GM19099 (cell line): ENCODE results near the gene IDUA.
A peak's percentile ranks its signal among the peaks of the same experiment; 100 is the strongest.

Experiments
- POLR2A ChIP-seq: IDR thresholded peaks from 3 replicates; pipeline ENCODE4 v1.6.1; 2011; ENCODE audit warnings: low read depth; ENCODE audit not compliant: insufficient read length; ENCODE audit errors: extremely low read depth

The IDUA gene

DNA sequence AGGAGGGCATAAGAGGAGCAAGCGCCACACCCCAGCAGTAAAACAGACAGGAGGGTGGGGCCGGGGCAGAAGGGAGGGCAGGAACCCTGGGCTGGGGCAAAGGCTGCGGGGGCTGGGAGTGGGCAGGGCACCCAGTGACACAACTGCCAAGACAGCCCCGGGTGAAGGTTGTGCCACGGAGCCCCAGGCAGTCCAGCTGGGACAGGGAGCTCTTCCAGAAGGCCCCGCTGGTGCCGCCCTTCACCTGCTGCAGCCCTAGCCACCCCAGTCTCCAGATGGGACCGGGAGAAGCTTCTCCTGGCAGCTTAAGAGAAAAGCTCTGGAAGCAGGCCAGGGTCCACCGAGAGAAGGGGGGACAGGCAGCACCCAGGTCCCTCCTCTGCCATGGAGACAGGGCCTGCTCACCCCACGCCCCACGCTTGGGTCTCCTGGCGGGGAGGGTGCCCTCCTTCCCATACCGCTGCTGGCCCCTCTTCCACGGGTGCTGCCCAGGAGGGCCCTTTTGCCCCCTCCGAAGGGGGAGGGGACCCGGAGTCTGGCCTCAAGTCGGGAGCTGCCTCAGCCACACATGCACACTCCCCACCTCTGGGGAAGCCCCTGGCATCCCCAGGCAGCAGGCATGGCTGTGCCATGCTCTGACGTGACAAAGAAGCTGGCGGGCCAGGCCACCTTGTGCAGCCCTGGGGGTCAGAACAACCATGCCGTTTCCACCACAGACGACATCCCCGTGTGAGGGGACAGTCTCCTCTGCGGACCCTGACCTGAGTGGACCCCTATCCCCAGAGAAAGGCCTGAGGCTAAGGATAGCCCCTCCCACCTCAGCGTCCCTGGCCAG, 15.0 kb upstream of the IDUA start:
- TF ChIP-seq POLR2A: no peak

DNA sequence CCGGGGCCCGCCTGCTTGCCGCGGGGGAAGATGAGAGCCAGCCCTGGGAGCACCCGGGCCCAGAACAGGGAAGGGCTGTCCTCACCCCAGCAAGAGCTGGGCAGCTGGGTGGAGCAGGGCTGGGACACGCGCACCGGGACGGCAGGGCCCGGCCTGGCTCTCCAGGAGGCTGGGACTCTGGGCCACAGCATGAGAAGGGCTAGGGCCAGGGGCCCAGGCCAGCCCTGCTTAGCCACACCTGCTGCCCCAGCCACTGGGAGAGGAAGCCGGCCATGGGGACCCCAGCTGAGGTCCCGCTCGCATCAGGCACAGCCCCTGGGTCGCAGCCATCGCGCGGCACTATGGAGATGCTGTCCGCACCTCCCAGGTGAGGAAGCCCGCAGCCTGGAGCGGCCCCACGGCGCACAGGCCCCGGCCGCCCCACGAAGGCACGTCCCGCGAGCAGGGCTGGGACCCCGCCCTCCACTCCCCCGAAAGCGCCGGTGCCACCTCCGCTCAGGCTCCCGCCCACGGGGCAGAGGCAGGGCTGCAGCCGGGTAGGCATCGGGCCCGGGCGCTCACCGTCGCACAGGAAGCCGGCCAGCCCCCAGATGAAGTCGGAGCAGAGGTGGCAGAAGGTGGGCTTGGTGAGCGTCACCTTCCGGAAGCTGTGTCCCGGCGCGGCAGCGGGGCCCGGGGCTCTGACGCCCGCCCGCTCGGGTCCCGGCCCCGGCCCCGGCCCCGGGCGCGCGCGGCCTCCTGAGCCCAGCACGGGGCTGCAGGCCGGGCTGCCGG, 14.0 kb upstream of the IDUA start:
- peak; percentile 7 for TF ChIP-seq POLR2A

DNA sequence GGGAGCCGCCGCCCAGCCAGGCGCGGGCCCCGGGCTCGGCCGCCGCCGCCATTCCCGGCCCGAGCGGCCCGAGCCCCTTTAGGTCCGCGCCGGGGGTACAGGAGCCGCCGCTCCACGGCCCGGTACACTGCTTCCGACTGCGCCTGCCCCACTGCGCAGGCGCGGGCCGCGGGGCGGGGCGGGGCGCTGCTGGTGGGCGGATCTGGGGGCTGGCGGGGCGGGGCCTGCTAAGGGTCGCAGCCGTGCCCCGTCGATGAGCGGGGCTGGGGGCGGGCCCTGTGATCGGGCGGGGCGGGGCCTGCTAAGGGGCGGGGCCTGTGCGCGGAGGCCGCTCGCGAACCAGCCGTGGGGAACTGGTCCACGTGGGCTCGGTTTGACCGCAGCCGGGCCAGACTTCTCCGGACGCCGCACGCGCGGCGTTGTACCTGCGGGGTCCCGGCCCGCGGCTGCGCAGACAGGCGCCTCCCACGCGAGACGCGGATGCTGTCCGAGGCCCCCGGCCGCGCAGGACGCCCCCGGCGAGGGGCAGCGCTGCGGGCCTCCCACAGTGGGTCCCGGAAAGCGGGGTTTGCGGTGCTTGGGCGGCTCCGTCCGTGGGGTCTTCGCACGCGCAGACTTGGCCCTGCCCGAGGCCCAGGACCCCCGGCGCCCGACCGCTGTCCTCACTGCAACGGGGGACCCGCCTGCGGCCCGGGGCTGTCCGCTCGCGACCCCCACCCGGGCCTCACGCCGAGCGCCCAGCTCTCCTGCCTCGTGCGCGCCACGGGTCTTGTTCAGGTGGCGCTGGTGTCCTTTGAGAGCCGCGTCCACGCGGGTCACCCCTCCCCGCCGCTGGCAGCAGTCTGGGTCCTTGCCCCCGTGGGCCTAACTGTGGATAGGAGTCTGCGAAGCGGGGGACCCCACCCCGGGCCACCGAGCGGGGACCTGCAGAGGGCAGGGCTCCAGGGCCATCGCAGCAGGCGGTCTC, 13.1 kb upstream of the IDUA start, which contains the start of gene DGKQ:
TSS of gene DGKQ (minus strand) at position 139 of the 967 bp plus-strand sequence. CDS start at position 52, 87 bp downstream.
- TF ChIP-seq POLR2A: peak; percentile 46

DNA sequence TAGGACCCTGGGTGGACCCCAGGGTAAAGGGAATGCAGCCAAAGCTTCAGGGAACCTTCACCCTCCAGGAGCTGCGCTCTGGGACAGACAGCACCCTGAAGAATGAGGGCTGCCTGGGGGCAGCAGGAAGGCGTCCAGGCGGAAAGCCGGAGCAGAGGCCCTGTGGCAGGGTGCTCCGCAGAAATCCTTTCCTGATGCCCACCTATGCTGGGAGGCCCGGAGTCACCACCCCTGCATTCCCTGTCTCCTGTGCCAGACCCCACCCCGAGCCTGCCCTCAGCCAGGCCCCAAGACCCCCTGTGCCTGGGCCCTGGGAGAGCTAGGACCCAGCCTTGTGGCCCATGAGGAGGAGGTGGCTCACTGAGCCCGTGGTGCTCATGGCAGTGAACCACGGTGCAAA, 12.2 kb upstream of the IDUA start:
- TF ChIP-seq POLR2A: no peak

DNA sequence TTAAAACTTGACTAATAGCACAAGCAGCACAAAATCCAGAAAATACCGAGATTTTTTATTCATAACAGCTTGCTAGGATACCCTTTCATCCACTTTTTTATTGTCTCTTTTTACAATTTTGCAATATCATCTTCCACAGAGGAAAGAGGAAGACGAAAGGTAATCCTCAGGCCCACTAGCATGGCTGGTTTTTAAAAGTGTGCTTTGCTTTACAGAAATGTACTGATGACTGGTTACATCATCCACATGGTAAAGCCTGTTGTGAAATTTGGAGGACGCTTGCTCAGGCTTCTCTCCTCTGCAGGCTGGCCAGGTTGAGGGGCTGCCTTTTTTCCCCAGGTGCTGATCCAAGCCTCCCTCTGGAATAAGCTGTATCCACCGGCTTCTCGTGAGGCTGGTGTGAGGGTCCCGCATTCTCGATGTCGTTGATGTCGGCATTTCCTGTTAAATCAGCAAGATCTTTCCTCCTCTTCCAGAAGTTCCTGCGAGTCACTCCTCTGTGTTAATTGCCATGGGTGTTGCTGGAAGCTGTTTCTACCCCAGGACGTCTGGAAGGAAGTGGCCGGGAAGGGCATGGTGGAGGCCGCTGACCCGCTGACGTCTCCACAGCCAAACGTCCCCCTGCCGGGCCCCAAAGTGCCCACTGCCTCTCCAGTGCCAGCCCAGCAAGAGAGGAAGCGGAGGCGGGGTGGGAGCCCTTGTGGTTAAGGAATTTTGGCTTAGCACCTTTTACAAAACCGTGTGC, 7.7 kb upstream of the IDUA start:
- TF ChIP-seq POLR2A: no peak

DNA sequence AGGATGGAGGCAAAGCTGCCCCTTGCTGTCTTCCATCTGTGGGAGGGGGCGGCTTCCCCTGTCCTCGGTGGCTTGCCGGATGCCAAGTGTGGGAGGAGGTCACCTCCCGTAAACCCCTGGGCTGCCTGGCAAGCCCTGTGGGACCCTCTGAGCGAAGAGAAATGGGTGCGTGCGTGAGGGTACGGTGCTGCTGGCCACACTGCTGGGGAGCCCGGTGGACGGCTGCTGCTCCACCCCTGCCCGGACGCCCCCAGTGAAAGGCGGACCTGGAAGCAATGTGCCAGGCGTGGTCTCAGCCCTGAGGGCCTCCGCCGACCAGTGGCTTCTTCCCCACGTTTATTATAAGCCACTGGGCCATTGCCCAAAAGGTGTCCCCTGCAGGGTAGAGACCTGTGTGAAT, 4.6 kb upstream of the IDUA start:
- TF ChIP-seq POLR2A: no peak

DNA sequence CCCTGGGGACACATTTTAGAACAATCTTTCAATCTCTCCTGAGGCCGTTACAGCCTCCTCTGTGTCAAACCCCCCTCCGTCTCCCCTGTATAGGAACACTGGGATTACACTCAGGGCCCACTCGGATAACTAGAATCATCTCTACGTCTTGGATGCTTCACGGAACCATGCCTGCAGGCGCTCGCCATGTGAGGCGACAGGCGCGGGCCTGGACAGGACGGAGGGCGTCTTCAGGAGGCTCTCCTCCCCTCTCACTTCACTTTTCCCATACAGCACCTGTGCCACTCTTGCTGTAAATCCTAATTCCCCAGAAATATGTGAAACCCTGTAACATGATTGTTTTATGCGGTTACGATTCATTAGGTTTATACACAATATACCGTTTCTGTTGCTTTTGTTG, 4.0 kb upstream of the IDUA start:
- no peak for TF ChIP-seq POLR2A

DNA sequence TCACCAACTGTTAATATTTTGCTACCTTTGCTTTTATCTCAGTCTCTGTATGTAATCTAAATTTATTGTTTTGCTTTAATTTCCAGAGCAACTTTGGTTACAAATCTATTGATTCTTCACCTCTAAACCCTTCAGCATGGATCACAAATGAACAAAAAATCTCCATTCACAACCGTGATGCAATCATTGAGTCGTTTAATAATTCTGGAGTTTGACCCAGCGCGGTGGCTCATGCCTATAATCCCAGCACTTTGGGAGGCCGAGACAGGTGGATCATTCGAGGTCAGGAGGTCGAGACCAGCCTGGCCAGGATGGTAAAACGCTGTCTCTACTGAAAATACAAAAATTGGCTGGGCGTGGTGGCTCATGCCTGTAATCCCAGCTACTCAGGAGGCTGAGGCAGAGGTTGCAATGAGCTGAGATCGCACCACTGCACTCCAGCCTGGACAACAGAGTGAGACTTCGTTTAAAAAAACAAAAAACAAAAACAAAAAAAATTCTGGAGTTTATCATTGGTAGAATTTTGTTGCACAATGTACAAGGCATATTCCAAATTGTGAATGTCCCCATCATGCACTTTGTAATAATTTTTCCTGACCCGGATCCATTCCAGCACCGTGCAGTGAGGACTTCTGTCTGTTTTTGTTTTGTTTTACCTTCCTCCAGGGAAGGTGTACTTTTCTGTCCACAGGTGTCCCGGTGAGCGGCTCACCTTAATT, 2.3 kb upstream of the IDUA start:
- no peak for TF ChIP-seq POLR2A

DNA sequence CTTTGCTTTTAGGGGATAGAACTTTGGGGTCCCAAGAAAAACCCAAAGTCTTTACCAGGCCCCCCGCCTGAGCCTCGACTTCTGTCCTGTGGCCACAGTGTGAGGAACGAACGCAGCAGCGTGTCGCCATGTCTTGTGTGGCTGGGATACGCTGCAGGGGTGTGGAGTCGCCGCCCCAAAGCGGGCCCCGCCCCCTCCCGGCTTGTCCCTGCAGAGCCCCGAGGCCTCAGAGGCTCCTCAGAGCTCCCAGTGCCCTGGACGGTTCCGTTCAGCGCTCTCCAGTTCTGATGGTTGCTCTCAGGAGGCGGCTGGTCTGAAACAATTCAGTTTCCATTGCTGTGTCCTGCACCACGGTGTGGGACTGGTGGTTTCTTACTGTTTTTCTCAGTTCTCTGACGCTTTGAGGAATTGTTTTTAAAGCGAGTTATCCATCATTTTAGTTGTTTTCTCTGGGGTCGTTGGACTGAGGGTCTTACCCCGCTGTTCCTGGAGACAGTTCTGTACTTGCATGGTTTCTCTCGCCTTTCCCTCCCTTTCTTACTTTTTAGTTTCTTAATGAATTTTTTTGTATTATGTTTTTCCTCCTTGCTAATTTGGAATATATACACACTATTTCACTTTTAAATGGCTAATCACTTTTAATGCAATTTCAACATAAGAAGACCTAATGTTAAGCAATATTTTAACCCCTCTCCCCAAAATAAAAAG, 1.6 kb upstream of the IDUA start:
- no peak for TF ChIP-seq POLR2A

DNA sequence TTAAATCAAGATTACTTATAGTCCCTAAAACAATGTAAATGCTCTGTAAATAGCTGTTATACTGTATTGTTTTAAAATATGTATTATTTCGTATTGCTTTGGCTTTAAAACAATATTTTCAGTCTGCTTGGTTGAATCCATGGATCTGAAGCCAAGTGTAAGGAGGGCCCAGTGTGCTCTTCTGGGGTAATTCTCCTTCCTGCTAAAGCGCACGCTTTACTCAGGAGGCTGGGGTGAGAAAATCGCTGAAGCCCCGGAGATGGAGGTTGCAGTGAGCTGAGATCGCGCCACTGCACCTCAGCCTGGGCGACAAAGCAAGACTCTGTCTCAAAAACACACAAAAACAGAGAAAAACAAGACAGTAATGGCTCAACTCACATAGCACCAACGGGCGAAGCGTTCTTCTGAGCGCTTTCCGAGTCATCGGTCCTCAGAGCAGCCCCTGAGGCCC, 391 bp upstream of the IDUA start:
- no peak for TF ChIP-seq POLR2A

DNA sequence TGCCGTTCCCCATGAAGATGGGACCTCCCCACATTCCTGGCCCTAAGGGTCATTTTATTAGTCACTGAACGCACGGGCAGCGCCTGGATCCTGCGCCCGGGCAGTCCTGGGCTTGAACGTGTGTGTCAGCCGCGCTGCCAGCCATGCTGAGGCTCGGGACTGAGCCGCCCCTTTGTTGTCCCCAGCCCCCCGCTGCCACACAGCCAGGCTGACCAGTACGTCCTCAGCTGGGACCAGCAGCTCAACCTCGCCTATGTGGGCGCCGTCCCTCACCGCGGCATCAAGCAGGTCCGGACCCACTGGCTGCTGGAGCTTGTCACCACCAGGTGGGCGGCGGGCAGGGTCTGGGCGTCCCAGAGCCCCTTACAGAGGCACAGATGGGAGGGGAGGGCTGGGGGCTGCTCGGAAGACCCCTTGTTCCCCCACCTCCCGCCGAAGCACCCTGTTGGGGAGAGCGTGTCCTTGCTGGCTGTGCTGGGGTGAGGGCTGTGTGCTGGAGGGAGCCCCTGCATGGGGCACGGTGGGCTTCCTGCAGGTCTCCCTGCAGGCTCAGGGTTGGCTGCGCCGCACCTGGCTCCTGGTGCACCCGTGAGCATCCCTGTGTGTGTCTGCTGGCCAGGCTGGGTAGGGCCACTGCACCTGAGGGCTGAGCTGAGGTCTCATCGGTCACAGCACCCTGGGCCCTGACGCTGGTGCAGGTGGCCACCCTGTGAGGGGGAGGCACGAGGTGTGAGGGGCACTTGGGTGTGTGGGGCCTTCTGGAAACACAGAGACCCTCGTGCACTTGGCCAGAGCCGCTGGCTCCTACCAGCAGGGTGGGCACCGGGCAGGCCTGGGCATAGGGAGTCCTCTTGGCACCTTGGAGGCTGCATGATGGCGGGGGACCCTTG, 1.0 kb downstream of the IDUA start:
- no peak for TF ChIP-seq POLR2A
